HG03103 (cell line): Measurements from ENCODE around the gene NCOA5.

ENCODE experiments used
- ATAC-seq: cut with Tn5 transposase; IDR thresholded peaks from one replicate; pipeline ENCODE4 v1.9.1; 2021; ENCODE audit warnings: low read depth; ENCODE audit not compliant: unreplicated experiment

NCOA5 gene

GRCh38 chr20:46065006-46065405 lies 24.8 kb downstream of the NCOA5 start:
- no peak for ATAC-seq

- ATAC-seq, result no peak
Observed at GRCh38 chr20:46063652-46064054, 26.1 kb downstream of the NCOA5 start.

GRCh38 chr20:46063151-46063550 lies 26.6 kb downstream of the NCOA5 start:
- no peak for ATAC-seq

- no peak for ATAC-seq
Observed at GRCh38 chr20:46062621-46063020, 27.1 kb downstream of the NCOA5 start.

- ATAC-seq, result no peak
Observed at GRCh38 chr20:46062151-46062550, 27.6 kb downstream of the NCOA5 start.

- no peak for ATAC-seq
Observed at GRCh38 chr20:46060975-46061374, 28.8 kb downstream of the NCOA5 start.

- ATAC-seq, result no peak
Observed at GRCh38 chr20:46060301-46060881, 29.4 kb downstream of the NCOA5 start.

- ATAC-seq, result no peak
Observed at GRCh38 chr20:46058599-46059281, 31.0 kb downstream of the NCOA5 start.

GRCh38 chr20:46057856-46058598 lies 31.7 kb downstream of the NCOA5 start:
- no peak for ATAC-seq

GRCh38 chr20:46056970-46057855 lies 32.5 kb downstream of the NCOA5 start:
- no peak for ATAC-seq

- no peak for ATAC-seq
Observed at GRCh38 chr20:46056027-46056833, 33.5 kb downstream of the NCOA5 start.

GRCh38 chr20:46055269-46055668 lies 34.5 kb downstream of the NCOA5 start:
- no peak for ATAC-seq

- no peak for ATAC-seq
Observed at GRCh38 chr20:46054606-46055005, 35.2 kb downstream of the NCOA5 start.

- no peak for ATAC-seq
Observed at GRCh38 chr20:46053416-46053815, 36.3 kb downstream of the NCOA5 start.

GRCh38 chr20:46051556-46052308 lies 38.0 kb downstream of the NCOA5 start:
- no peak for ATAC-seq

GRCh38 chr20:46050885-46051284 lies 38.9 kb downstream of the NCOA5 start:
- no peak for ATAC-seq

GRCh38 chr20:46050444-46050843 lies 39.3 kb downstream of the NCOA5 start:
- no peak for ATAC-seq

GRCh38 chr20:46049815-46050214 lies 39.9 kb downstream of the NCOA5 start:
- no peak for ATAC-seq

- ATAC-seq, result no peak
Observed at GRCh38 chr20:46049190-46049589, 40.6 kb downstream of the NCOA5 start.
